GM10266 (cell line): ENCODE data around the gene BAIAP2L2.
"Not testable (repeated sequence)": the region's sequence is repeated elsewhere in the genome, so short reads cannot be mapped to it uniquely, and the experiment has no call there.

Experiments used
- DNase-seq: peaks from one replicate; pipeline ENCODE4 v3.0.0; 2012; ENCODE audit errors: extremely low spot score
- TF ChIP-seq, protein P1 (sequence below): IDR thresholded peaks from 2 replicates; pipeline ENCODE4 v1.5.1; 2012; ENCODE audit warnings: mild to moderate bottlenecking, low read depth; ENCODE audit not compliant: control insufficient read depth, insufficient read depth; ENCODE audit errors: missing control alignments

The BAIAP2L2 gene

DNA sequence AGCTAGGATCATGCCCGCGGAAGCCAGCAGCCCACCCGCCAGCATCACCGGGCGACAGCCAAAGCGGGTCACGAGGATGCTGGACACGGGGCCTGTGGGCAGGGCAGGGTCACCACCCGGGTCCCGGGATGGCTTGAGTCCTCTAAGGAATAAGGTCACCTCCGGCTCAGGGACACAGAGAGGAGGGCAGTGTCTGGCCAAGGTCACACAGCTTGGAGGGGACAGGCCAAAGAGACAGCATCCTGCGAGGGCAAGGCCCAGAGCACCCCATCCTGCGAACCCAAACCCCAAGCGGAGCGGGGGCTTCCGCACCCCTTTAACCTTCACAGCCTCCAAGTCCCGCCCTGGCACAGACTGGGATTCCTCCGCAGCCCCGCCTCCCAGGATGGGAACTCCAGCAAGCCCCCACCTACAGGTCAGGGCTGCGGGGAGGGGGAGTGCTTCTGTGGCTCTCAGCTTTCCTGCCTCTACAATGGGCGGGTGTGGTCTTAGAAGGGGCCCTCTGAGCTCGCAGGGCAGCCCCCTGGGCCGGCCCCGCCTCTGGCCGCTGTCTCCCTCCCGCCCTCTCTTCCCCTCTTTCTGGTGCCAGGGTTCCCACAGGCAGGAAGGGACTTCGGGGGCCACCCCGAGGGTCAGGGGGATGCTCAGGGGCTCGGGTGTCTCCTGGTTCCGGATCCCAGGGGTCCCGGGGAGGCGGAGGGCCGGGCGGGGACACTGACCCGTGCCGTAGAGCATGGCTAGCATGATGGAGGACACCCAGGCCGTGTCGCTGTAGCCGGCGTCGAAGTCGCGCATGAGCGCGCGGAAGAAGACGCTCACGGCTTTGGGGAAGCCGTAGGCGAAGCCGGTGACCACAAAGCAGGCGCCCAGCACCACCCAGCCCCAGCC, 28.3 kb downstream of the BAIAP2L2 start:
- DNase-seq = peak; percentile 61
- TF ChIP-seq, protein P1, sequence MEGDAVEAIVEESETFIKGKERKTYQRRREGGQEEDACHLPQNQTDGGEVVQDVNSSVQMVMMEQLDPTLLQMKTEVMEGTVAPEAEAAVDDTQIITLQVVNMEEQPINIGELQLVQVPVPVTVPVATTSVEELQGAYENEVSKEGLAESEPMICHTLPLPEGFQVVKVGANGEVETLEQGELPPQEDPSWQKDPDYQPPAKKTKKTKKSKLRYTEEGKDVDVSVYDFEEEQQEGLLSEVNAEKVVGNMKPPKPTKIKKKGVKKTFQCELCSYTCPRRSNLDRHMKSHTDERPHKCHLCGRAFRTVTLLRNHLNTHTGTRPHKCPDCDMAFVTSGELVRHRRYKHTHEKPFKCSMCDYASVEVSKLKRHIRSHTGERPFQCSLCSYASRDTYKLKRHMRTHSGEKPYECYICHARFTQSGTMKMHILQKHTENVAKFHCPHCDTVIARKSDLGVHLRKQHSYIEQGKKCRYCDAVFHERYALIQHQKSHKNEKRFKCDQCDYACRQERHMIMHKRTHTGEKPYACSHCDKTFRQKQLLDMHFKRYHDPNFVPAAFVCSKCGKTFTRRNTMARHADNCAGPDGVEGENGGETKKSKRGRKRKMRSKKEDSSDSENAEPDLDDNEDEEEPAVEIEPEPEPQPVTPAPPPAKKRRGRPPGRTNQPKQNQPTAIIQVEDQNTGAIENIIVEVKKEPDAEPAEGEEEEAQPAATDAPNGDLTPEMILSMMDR = no peak

DNA sequence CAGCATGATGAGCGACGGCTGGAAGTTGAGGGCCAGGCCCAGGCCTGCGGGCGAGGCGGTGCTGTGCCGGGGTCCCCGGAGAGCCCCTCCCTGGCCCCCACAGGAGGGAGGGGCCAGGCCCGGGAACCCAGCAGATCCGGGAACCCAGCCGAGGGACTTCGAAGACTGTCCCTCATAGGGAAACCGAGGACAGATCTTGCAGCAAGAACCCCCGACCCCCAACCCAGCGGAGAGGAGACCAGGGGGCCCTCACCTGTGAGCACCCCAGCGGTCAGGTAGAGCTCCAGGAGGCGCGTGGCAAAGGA, 28.9 kb downstream of the BAIAP2L2 start:
- TF ChIP-seq, protein P1 = no peak
- DNase-seq = no peak

DNA sequence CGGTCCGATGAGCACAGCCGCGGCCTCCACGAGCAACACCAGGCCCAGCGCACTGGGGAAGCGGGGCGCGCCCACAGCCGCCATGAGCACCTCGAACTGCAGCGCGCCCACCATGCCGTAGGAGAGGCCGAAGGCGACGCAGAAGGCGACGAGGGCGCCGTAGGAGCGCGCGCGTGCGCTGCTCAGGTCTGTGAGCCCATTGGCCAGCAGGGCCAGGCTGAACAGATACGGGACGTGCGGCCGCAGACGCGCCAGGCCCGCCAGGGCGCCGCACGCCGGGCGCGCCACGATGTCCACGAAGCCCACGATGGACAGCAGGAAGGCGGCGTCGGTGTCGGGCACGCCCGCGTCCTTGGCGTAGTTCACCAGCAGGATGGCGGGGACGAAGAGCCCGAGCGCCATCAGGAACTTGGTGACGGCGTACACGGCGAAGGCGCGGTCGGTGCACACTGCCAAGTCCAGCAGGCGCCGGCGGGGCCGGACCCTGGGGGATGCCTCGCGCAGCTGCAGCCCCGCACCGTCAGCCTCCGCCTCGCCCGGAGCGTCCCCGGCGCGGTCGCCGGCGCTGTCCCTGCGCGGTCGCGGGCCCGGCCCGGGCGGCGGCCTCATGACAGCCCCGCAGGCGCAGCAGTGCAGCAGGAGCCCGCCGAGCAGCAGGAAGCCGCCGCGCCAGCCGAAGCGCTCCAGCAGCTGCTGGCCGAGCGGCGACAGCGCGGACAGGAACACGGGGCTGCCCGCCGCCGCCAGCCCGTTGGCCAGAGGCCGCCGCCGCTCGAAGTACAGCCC, 29.4 kb downstream of the BAIAP2L2 start:
- TF ChIP-seq, protein P1 = no peak
- no peak for DNase-seq

DNA sequence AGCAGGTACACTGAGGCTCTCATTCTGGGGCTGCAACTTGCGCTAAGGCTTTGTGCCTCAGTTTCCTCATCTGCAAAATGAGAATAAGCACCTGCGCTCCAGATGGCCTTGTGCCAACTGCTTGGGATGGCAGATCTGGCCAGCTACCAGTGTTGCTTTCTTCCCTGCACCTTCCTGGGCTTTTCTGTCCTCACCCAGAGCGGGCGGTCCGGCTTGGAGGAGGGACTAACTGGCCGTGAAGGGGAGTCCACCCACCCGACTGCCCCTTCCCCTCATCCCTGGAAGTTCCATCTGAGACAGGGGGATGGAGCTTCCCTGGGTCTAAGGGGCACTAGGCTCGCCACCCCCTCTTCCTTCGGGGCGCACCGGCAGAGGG, 30.0 kb downstream of the BAIAP2L2 start:
- DNase-seq = no peak
- TF ChIP-seq, protein P1 = no peak

DNA sequence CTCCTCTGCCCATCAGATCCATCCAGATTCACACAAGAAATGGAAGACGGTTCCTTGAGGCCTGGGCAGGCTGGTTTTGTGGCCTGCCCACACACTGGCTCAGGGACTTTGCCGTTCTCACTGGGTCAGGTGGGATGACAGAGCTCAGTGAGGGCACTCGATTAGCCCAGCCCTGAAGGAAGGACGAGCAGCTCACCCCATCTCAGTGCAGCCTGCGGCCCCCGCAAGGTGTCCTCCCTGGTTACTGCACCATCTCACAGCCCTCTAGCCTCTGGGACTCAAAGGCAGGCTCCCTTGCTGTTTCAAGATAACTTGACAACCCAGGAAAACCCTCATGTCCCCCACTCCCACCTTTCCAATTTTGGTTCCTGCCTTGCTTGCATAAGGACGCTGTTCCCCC, 30.7 kb downstream of the BAIAP2L2 start:
- DNase-seq = no peak
- TF ChIP-seq, protein P1 = no peak

DNA sequence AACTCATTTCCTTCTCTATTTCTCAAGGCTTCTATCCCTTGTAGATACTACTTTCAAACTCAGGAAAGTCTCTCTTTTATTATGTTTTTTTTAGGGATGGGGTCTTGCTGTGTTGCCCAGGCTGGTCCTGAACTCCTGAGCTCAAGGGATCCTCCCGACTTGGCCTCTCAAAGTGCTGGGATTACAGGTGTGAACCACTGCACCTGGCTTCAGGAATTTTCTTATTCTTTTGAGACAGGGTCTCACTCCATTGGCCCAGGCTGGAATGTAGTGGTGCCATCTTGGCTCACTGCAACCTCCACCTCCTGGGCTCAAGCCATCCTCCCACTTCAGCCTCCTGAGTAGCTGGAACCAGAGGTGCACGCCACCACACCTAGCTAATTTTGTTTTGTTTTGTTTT, 31.3 kb downstream of the BAIAP2L2 start:
- DNase-seq = not testable (repeated sequence)

DNA sequence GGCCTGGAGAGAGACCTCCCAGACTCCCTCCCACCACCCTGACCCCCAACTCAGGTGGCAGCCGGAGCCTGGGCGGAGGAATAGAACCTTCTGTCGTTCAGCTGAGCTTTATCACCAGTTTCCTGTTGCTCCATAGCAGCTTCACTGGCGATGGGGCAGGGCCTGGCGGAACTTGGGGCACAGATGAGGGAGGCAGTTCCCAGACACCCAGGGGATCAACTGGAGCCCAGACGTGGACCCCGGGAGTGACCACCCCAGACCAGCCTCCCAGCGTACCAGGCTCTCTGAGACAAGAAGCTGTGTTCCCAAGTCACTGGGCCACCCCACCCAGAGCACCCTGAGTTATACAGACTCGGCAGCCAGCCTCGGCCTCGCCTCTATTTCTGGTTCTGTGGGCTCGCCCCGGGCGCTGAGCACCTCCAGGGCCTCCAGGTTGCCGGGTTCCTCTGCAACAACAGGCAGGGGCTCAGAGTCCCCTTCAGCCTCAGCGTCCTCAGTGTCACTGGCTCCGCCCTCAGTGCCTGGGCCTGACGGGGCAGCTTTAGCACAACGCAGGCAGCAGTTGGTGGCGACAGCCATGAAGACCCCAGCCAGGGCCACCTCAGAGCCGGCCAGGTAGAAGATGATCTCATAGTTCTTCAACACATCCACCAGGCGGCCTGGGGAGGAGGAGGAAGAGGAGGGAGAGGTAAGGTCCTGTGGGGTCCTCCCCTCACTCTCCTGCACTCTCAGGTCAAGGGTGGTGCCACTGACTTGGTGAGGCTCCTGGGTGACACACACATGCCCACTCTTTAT, 32.2 kb downstream of the BAIAP2L2 start:
- TF ChIP-seq, protein P1 = no peak
- DNase-seq = no peak
